Calu3 (cell line): ENCODE data around the gene CEACAM3. TPM values are rescaled to one million over a fixed set of nuclear protein-coding genes. Genes with fewer than 3 reads are reported as not detected.
A peak's percentile ranks its signal among the peaks of the same experiment; 100 is the strongest.
"Not testable (repeated sequence)": the region's sequence is repeated elsewhere in the genome, so short reads cannot be mapped to it uniquely, and the experiment has no call there.

ENCODE experiments used
- Bru-seq: library from RNA; stranded (reverse); fragments of 400-500 nt; gene quantifications from one replicate; lab custom pipeline; 2021; lab: Mats Ljungman, UMichigan
- BruChase-seq, 2 experiments: library from RNA; stranded (reverse); fragments of 400-500 nt; gene quantifications; one replicate each; lab custom pipeline; 2021; lab: Mats Ljungman, UMichigan
- BruUV-seq: library from RNA; stranded (reverse); fragments of 400-500 nt; replicated peaks from 2 replicates; lab custom pipeline; 2021; lab: Mats Ljungman, UMichigan
- CTCF ChIA-PET: fragments of 300-600 bp; sonication (Branson Sonifier 250); formaldehyde crosslinking; loops from one replicate; lab custom pipeline; 2022; ENCODE audit warnings: antibody characterized with exemption; lab: Charles Lee
- DNase-seq: peaks from one replicate; pipeline ENCODE4 v3.0.0; 2022
- H3K27ac Mint-ChIP-seq: one replicate; pipeline ENCODE4 v1.8.0; 2022; ENCODE audit warnings: mixed read lengths; ENCODE audit not compliant: unreplicated experiment
- H3K27me3 Mint-ChIP-seq: one replicate; pipeline ENCODE4 v1.8.0; 2022; ENCODE audit warnings: mixed read lengths; ENCODE audit not compliant: unreplicated experiment
- H3K36me3 Mint-ChIP-seq: one replicate; pipeline ENCODE4 v1.8.0; 2022; ENCODE audit warnings: mild to moderate bottlenecking, moderate library complexity, mixed read lengths; ENCODE audit not compliant: insufficient read depth, unreplicated experiment
- H3K4me1 Mint-ChIP-seq: one replicate; pipeline ENCODE4 v1.8.0; 2022; ENCODE audit warnings: mild to moderate bottlenecking, low read depth, mixed read lengths; ENCODE audit not compliant: unreplicated experiment
- H3K4me3 Mint-ChIP-seq: one replicate; pipeline ENCODE4 v1.8.0; 2022; ENCODE audit warnings: mild to moderate bottlenecking, low read depth, moderate library complexity, mixed read lengths; ENCODE audit not compliant: unreplicated experiment
- H3K9me3 Mint-ChIP-seq: one replicate; pipeline ENCODE4 v1.8.0; 2022; ENCODE audit warnings: low read depth, mixed read lengths; ENCODE audit not compliant: unreplicated experiment
- intact Hi-C: fragments of 100-400 bp; cut with micrococcal nuclease; formaldehyde crosslinking; loops from one replicate; pipeline ENCODE4 v1.10.0; 2022; ENCODE audit not compliant: unreplicated experiment
- long read RNA-seq: library from polyadenylated mRNA; stranded (forward); transcript quantifications from one replicate; pipeline ENCODE4 v2.0.0, GENCODE V29; 2022
- total RNA-seq: library from RNA; stranded (reverse); gene quantifications from 2 replicates; pipeline ENCODE4 v1.2.3, GENCODE V29; 2022
- TF ChIP-seq, protein P1 (sequence below): fragments of 200-600 bp; IDR thresholded peaks from one replicate; pipeline ENCODE4 v1.8.0; 2022; ENCODE audit warnings: antibody characterized with exemption; ENCODE audit not compliant: unreplicated experiment

The CEACAM3 gene
- total RNA-seq (not detected in 2 replicates), Bru-seq, nascent RNA (not detected), BruChase-seq, experiment 1, labeled RNA remaining after a 6-hour chase (not detected), BruChase-seq, experiment 2, labeled RNA remaining after a 2-hour chase (not detected)
- long read RNA-seq: 0 reads

GRCh38 chr19:41796362-41796761, at the start of gene CEACAM3:
TSS of gene CEACAM3 (plus strand) at chr19:41796587. CDS start at chr19:41796678, 91 bp downstream.
- peaks cover 31% of the 10 kb centered on the region for H3K27me3 Mint-ChIP-seq
- intact Hi-C loops: loop anchor here (10.0 kb wide), 1 partner anchor 158 kb away; the partner anchor contains the start of gene RABAC1

DNA sequence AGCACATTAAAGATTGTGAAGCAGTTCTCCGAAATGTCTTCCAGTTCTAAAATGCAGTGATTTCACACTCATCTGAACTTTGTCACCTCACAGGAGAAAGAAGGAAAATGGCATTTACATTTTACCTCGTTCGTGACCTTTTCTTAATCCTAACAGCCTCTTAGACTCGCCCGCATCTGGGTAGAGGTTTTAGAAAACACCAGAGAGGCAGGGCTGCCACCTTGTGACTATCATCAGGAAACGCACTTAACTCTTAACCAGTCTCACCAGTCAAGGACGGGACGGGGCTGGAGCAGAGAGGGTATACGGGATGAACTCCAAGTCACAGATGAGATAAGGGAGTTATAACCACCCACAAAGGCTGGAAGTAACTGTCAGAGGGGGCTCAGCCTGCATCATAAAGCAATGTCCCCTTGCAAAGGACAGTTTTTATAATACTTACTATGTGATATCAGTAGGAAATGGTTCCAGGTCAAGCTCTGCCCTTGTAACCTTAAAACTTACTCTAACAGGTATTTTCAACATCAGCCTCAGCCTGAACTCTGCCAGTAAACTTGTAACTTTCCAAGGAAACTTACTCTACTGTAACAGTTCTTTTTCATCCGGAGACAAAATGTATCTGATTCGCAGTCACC, 49.7 kb upstream of the CEACAM3 start:
- H3K9me3 Mint-ChIP-seq: no peaks in the 10 kb centered on the region
- no peak overlapping the region for H3K4me3 Mint-ChIP-seq
- DNase-seq: peak; percentile 72
- H3K36me3 Mint-ChIP-seq: no peaks in the 10 kb centered on the region
- TF ChIP-seq, protein P1, sequence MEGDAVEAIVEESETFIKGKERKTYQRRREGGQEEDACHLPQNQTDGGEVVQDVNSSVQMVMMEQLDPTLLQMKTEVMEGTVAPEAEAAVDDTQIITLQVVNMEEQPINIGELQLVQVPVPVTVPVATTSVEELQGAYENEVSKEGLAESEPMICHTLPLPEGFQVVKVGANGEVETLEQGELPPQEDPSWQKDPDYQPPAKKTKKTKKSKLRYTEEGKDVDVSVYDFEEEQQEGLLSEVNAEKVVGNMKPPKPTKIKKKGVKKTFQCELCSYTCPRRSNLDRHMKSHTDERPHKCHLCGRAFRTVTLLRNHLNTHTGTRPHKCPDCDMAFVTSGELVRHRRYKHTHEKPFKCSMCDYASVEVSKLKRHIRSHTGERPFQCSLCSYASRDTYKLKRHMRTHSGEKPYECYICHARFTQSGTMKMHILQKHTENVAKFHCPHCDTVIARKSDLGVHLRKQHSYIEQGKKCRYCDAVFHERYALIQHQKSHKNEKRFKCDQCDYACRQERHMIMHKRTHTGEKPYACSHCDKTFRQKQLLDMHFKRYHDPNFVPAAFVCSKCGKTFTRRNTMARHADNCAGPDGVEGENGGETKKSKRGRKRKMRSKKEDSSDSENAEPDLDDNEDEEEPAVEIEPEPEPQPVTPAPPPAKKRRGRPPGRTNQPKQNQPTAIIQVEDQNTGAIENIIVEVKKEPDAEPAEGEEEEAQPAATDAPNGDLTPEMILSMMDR: peak; percentile 65
- intact Hi-C loops: loop anchor here (1.0 to 5.0 kb wide), 4 partner anchors 39 to 149 kb away; no protein-coding TSS in a partner anchor
- H3K27ac Mint-ChIP-seq: no peak overlapping the region
- CTCF ChIA-PET: interaction anchor here (1.2 to 2.2 kb wide), 2 partner anchors 40 to 48 kb away, joined by 5 to 16 read pairs; no protein-coding TSS in a partner anchor
- peaks cover 40% of the 10 kb centered on the region for H3K27me3 Mint-ChIP-seq
- BruUV-seq: no TSS peak
- peaks cover 22% of the 10 kb centered on the region for H3K4me1 Mint-ChIP-seq

More at GRCh38 chr19:41796362-41796761, at the start of gene CEACAM3:
- H3K27ac Mint-ChIP-seq: no peak within 1 kb of the TSS
- no TSS peak for BruUV-seq
- H3K9me3 Mint-ChIP-seq: no peaks in the 10 kb centered on the region
- H3K4me3 Mint-ChIP-seq: no peak within 1 kb of the TSS
- DNase-seq: no peak
- TF ChIP-seq, protein P1: no peak
- CTCF ChIA-PET: interaction anchor here (5.5 kb wide), 1 partner anchor 42 kb away, joined by 50 read pairs; the partner anchor contains the start of gene CEACAM6
- no peaks in the 10 kb centered on the region for H3K36me3 Mint-ChIP-seq
- peaks cover 37% of the 10 kb centered on the region for H3K4me1 Mint-ChIP-seq

GRCh38 chr19:41748012-41748411, 48.4 kb upstream of the CEACAM3 start:
- DNase-seq: no peak
- H3K9me3 Mint-ChIP-seq: no peaks in the 10 kb centered on the region
- no TSS peak for BruUV-seq
- peaks cover 40% of the 10 kb centered on the region for H3K27me3 Mint-ChIP-seq
- TF ChIP-seq, protein P1: no peak
- intact Hi-C loops: loop anchor here (5.0 kb wide), 2 partner anchors 106 to 151 kb away; no protein-coding TSS in a partner anchor
- no peaks in the 10 kb centered on the region for H3K36me3 Mint-ChIP-seq
- no peak overlapping the region for H3K27ac Mint-ChIP-seq
- CTCF ChIA-PET: interaction anchor here (0.7 to 2.2 kb wide), 3 partner anchors 27 to 41 kb away, joined by 3 to 16 read pairs (median 7); no protein-coding TSS in a partner anchor
- H3K4me3 Mint-ChIP-seq: no peak overlapping the region
- peaks cover 33% of the 10 kb centered on the region for H3K4me1 Mint-ChIP-seq

- H3K27ac Mint-ChIP-seq, intact Hi-C loops, BruUV-seq, H3K9me3 Mint-ChIP-seq, H3K36me3 Mint-ChIP-seq, H3K4me3 Mint-ChIP-seq: not testable (repeated sequence)
- Mint-ChIP-seq H3K4me1 (peaks cover 54% of the 10 kb centered on the region), H3K27me3 (peaks cover 34% of the 10 kb centered on the region)
- peak; percentile 24 for DNase-seq
- CTCF ChIA-PET: interaction anchor here (0.6 to 2.8 kb wide), 5 partner anchors 25 to 202 kb away, joined by 3 to 29 read pairs (median 5); no protein-coding TSS in a partner anchor
These were observed 45.9 kb upstream of the CEACAM3 start for GRCh38 chr19:41750248-41751134.
